ENCODE results near the gene PPP6R3. TPM values are rescaled to one million over a fixed set of nuclear protein-coding genes. Genes with fewer than 3 reads are reported as not detected.

Gene PPP6R3
- total and polyA plus RNA-seq, 2 donors (not counting 3 experiments of a cell fraction or from before 2014, with no cell fraction given): 31.7 to 98.8 TPM

DNA sequence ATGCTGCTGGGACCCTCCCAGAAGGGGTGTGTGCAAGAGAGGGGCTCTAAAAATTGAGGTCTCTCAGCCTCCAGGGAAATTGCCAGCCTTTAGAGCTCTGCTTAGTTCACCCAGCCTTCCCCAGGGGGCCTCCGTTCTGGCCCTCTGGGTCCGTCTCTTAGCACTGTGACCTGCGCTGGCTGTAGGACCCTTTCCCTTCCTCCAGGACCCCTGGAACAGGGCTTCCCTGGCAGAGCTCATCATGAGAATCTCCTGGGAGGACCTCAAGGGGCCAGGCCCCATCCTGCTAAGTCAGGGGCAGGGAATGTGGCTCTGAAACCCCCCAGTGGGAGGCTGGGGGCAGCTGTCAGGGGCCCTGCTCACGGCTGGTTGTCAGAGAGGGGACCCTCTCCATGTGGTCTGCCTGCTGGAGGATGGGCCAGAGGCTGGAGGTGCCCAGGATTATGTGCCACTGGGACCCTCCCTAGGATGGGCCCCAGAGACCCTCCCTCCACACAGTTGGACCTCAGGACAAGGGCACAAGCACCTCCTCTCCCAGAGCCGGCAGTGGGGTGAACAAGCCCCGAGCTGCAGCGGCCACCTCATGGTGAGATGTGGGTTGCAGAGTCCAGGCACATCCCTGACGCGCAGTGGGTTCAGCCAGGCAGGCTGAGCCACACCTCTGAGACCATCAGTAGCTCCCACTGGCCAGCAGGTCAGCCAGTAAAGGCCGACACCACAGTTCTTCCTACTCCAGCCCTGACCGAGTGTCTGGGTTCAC, 196.6 kb downstream of the PPP6R3 start:
- H3K4me1 ChIP-seq (ENCODE audit: control insufficient read depth, extremely low read depth, insufficient read depth, low read length): peaks cover 4% of the 10 kb centered on the region
- FAIRE-seq (no peak), DNase-seq (ENCODE audit: low read depth, low spot score) (no peak)
- H2AFZ ChIP-seq (ENCODE audit: low read depth, low read length): no peak overlapping the region
- no TSS peak for BruUV-seq (replicated peaks)
- no peaks in the 10 kb centered on the region for H3K9me3 ChIP-seq (replicated peaks; ENCODE audit: control insufficient read depth, insufficient read depth, low read length)
- H4K20me1 ChIP-seq (replicated peaks; ENCODE audit: control insufficient read depth, extremely low read depth, insufficient read depth, low read length): no peaks in the 10 kb centered on the region
- no peaks in the 10 kb centered on the region for H3K36me3 ChIP-seq (ENCODE audit: control insufficient read depth in 2 of 2, extremely low read depth in 1 of 2, insufficient read depth in 2 of 2, low read length in 2 of 2)
- no peak overlapping the region for H3K9ac ChIP-seq (replicated peaks; ENCODE audit: extremely low read depth, insufficient read depth, low read length)
- no peaks in the 10 kb centered on the region for H3K9me1 ChIP-seq (replicated peaks; ENCODE audit: control insufficient read depth, extremely low read depth, insufficient read depth, low read length)
- no peak overlapping the region for H3K4me3 ChIP-seq (replicated peaks in 1 of 3; ENCODE audit: insufficient read depth in 1 of 3, low read depth in 1 of 3, low read length in 3 of 3)
- dilution Hi-C loops (cut with MboI; ENCODE audit: extremely low pct_ligation_motif_present, low sequenced_read_pairs): no loop called here
- H3K27me3 ChIP-seq (ENCODE audit: control insufficient read depth in 2 of 2, insufficient read depth in 2 of 2, low read length in 2 of 2): peaks cover 0 to 2% of the 10 kb centered on the region in 2 experiments
- ChIA-PET POLR2A (no interaction called here), CTCF (no interaction called here)
- no peak overlapping the region for H3K27ac ChIP-seq (ENCODE audit: insufficient read depth, low read depth, low read length)
- no peak overlapping the region for H3K4me2 ChIP-seq (ENCODE audit: insufficient read depth, low read length)
- TF ChIP-seq POLR2AphosphoS5 (IDR thresholded peaks at IDR 0.05; ENCODE audit: insufficient read depth, low read depth, low read length) (no peak), EZH2 (IDR thresholded peaks at IDR 0.05; ENCODE audit: borderline replicate concordance, low read depth, low read length, severe bottlenecking) (no peak), JUN (IDR thresholded peaks at IDR 0.05; ENCODE audit: borderline replicate concordance, insufficient read depth, insufficient read length, low read depth) (no peak), MYC (IDR thresholded peaks at IDR 0.05; ENCODE audit: low read depth, low read length) (no peak), POLR2A (IDR thresholded peaks at IDR 0.05; ENCODE audit: low read depth, low read length) (no peak), FOS (IDR thresholded peaks at IDR 0.05; ENCODE audit: borderline replicate concordance, insufficient read depth, low read length) (no peak), GATA2 (IDR thresholded peaks at IDR 0.05; ENCODE audit: insufficient read depth, insufficient read length, low read depth, low read length) (no peak)
- TF ChIP-seq, protein P1, sequence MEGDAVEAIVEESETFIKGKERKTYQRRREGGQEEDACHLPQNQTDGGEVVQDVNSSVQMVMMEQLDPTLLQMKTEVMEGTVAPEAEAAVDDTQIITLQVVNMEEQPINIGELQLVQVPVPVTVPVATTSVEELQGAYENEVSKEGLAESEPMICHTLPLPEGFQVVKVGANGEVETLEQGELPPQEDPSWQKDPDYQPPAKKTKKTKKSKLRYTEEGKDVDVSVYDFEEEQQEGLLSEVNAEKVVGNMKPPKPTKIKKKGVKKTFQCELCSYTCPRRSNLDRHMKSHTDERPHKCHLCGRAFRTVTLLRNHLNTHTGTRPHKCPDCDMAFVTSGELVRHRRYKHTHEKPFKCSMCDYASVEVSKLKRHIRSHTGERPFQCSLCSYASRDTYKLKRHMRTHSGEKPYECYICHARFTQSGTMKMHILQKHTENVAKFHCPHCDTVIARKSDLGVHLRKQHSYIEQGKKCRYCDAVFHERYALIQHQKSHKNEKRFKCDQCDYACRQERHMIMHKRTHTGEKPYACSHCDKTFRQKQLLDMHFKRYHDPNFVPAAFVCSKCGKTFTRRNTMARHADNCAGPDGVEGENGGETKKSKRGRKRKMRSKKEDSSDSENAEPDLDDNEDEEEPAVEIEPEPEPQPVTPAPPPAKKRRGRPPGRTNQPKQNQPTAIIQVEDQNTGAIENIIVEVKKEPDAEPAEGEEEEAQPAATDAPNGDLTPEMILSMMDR (IDR thresholded peaks at IDR 0.05; ENCODE audit: extremely low read depth in 1 of 2, insufficient read depth in 1 of 2, low read depth in 1 of 2, low read length in 2 of 2): no peak
- TF ChIP-seq, protein P2, sequence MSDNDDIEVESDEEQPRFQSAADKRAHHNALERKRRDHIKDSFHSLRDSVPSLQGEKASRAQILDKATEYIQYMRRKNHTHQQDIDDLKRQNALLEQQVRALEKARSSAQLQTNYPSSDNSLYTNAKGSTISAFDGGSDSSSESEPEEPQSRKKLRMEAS (IDR thresholded peaks at IDR 0.05; ENCODE audit: insufficient read depth, insufficient read length): no peak
- intact Hi-C loops (cut with micrococcal nuclease): no loop called here
- H3K79me2 ChIP-seq (ENCODE audit: control insufficient read depth, insufficient read depth, low read length): no peaks in the 10 kb centered on the region

All from endothelial cell of umbilical vein (primary cell).